Right forelimb (tissue), 1 donor: ENCODE data around the gene DHX58.
"Not testable (repeated sequence)": the region's sequence is repeated elsewhere in the genome, so short reads cannot be mapped to it uniquely, and the experiment has no call there.

Experiments
- DNase-seq: peaks from one replicate; pipeline ENCODE4 v3.0.0-alpha.2; 2018

Gene DHX58

GRCh38 chr17:42112552-42113176, at the start of gene DHX58:
DHX58 (minus strand) TSS chr17:42112714; CDS start chr17:42111892, 822 bp downstream.
- DNase-seq: peak; percentile 81

- DNase-seq: no peak
These were observed 48.0 kb upstream of the DHX58 start for GRCh38 chr17:42160531-42160910.

- no peak for DNase-seq
These were observed 47.4 kb upstream of the DHX58 start for GRCh38 chr17:42159796-42160530.

DNA sequence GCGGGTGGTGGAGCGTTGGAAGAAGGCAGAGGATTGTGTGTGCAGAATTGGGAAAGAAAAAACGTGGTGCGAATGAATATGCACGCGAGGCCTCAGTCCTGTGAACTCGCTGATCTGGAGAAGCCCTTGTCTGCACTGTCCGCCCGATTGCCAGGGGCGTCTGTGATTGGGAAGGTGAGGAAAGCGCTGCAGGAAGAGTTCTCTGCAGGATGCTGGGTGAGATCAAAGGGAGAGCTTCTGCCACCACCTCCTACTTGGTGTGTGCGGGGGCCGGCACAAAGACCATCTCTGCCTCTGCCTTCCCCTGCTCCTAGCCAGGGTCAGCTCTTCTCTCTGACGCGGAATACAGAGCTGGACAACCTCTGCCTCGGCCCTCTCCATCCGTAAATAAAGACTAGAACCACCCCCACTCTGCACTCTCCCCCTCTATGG, 43.1 kb upstream of the DHX58 start:
- no peak for DNase-seq

- DNase-seq: no peak
These were observed 41.6 kb upstream of the DHX58 start for GRCh38 chr17:42153919-42154742.

GRCh38 chr17:42146911-42147607, 34.5 kb upstream of the DHX58 start:
- no peak for DNase-seq

DNA sequence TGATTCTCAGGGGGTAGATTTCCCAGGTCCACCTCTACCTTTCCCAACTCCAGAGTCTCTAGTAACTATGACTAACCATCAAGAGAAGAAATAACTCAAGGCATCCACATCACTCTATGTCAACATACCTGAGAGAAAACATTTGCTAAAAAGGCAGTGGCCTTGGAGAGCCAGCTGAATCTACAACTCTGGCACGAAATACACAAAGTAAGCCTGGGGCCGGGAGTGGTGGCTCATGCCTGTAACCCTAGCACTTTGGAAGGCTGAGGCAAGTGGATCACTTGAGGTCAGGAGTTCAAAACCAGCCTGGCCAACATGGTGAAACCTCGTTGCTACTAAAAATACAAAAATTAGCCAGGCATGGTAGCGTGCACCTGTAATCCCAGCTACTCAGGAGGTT, 30.6 kb upstream of the DHX58 start:
- DNase-seq: not testable (repeated sequence)

- no peak for DNase-seq
These were observed 29.9 kb upstream of the DHX58 start for GRCh38 chr17:42142371-42142896.

DNA sequence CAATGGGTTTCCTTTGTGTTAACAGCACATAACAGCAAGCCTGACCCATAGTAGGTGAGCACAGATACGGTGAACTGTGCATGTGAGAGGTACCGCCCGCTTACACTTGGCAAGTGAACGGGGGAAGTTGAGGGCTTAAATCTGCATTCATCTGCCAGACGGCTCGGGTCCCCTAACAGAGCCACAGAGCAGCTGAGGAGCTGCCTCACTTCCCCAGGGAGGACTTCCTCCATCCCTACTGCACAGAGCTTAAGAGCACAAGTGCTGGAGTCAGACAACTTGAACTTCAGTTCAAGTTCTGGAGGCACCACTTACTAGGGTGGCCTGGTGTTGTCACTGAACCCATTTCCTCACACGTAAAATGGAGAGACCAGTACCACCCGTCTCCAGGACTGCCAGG, 28.9 kb upstream of the DHX58 start:
- DNase-seq: no peak

GRCh38 chr17:42140690-42141089, 28.2 kb upstream of the DHX58 start:
- not testable (repeated sequence) for DNase-seq

DNA sequence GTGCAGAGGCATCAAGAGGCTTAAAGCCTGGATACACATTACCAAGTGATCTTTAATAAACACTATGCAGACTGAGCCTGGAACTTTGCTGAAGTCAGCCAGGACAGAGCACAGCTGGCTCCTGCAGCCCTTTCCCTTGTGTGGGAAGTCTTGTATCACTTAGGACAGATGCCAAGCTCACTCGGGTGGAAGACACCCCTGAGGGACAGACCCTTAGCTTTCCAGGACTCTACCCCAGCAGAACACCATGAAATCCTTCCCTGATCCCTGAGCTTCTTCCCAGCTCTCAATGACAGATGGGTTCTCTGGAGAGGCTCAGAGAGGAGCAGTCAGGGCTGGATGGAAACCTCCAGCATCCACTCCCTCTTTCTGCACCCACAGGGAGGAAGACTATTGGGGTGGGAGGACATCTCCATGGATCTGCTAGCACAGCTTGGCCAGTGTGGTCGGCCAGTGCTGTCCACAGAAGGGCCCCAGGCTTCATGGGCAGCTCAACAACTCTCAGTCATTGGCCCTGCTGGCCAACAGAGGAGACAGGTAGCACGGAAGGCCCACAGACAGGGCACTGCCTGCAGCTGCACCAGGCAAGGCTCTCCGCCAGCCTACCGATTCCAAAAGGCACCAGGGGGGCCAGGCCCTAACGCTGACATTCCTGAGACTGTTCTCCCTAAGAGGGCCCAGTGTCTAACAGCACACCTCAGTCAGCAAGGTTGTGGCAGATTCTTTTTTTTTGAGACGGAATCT, 26.4 kb upstream of the DHX58 start:
- no peak for DNase-seq

DNA sequence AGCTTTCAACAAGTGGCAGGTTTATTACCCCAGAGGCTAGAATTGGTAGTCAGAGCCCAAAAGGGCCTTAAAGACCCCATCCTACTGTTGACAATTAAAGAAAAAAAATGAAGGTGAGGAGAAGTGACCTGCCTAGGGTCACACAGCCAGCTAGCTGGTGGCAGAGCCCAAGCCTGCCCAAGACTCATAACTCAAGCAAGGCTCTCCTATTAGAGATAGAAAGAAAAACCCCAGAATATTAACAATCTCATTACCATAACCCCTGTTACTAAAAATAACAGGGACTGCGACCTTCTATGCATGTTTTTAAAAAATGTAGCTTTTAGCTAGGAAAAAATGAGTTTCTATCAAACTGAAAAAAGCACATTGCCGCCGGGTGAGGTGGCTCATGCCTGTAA, 24.1 kb upstream of the DHX58 start:
- DNase-seq: no peak

DNA sequence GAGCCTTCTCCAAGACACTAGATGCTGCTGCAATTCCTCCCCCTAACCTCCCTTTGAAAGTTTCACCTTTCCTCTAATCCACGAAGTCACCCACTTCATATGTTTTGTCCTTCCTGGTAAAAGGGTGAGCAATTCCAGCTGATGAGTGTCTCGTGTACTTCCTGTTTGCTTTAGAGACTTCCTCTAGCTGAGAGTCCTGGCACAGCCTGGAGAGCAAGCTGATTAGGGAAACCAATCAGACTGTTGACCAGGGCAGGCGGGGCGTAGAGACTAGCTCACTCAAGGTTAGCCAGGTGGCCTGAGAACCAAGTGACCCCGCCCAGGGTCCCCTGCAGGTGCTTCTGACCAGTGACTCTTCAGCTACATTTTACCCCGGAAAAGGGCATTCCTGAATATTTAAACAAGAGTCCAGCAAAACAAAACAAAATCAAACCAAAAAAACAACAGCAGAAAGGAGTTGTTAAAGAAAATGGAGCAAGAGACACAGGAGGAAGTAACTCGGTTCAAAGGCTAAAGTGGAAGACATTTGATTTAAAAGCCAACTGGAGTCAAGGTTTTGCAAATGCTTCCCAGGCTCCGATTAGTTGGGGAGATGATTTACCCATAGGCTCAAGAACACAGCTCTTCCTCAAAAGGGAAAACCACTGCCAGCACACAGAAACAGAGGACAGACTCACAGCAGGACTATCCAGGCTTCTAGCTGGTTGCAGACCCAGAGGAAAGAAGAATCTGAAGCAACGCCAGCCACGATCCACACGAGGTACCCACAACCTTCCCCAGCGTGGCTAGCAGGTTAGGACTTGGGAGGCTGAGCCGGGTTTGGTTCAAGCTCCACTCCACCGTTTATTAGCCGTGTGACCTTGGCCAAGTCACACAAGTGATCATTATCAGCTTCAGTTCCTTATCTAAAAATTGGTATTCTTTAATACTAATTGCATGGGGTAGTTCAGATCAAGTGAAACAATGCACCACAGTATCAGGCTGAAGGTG, 23.4 kb upstream of the DHX58 start:
- DNase-seq: no peak

DNA sequence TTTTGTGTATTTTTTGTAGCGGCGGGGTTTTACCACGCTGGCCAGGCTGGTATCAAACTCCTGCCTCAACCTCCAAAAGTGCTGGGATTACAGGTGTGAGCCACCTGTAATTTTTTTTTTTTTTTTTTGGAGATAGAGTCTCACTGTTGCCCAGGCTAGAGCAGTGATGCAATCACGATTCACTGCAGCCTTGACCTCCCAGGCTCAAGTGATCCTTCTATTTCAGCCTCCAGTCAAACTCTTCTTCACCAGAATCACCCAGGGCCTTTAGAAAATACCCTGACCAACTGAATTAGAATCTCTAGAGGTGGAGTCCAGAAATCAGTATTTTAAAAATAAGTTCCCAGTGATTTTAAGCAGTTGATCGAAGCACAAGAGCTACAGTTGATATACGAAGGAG, 22.6 kb upstream of the DHX58 start:
- no peak for DNase-seq

DNA sequence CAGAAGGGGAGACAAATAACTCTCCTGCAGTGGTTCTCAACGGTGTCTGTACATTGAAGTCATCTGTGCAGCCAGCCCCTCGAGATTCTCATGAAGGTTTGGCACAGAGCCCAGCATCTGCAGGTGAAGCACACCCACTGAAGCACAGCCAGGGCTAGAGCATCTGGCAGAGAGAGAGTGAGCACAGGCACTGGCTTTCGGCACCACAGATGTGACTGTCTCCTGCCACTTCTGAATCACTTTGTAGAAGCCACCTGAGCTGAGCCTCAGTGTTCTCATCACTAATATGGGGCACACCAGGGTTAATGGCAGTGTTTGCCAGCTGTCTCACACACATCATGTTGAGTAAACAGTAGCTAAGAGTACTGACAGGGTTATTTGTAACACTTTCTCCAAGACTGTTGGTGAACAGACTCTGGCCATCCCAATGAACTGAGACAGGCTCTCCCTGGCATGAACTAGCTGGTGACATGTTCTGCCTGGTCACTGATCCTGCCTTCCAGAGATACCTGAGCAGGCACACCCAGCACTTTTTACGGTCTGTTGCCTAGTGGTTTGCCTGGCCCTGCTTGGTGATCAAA, 21.0 kb upstream of the DHX58 start:
- DNase-seq: no peak

- no peak for DNase-seq
These were observed 20.4 kb upstream of the DHX58 start for GRCh38 chr17:42132941-42133340.

GRCh38 chr17:42131981-42132432, 19.5 kb upstream of the DHX58 start:
- no peak for DNase-seq

DNA sequence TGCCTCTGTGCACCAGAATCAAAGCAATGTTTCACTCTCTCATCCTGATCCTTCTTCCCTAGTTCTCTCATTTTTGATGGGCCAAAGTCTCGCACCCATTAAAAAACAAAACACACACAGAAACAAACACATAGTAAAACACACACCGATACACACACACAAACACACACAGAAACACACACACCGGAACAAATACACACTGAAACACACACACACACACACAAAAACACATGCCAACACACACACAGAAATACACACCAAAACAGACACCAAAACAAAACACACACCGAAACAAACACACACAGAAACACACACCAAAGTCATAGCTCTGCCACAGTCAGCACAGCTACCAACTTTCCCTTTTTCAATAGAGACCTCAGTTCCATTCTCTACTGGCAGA, 18.7 kb upstream of the DHX58 start:
- no peak for DNase-seq

DNA sequence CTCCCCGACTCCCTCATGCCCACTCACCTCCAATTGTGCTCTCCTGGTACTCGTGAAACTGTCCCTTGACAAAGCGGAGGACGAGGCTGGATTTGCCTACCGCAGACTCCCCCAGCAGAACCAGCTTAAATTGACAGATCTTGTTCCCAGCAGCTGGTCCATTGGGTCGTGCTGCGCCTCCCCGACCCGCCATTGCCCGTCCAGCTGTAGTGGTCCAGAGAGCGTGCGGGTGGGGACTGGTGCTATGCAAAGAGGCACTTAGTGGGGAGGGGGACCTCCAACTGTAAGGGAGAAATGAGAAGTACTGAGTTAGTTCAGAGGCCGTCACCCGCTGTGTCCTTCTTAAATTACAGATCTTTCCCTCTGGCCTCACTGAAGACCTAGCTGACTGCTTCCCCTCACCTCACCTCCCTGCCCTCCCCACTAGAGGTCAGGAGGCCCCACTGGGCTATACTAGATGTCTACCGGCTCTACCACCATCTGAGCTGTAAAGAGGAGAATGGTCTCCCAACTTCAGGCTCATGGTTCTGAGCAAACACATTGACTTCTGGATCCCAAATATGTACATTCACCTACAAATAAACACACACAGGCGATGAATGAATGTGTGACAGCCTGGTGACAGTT, 17.9 kb upstream of the DHX58 start:
- no peak for DNase-seq
